HepG2 (cell line): ENCODE measurements around the gene GADD45B. TPM values are rescaled to one million over a fixed set of nuclear protein-coding genes. Genes with fewer than 3 reads are reported as not detected.

ENCODE experiments used
- AKNA ChIP-seq: sonication (generic); formaldehyde crosslinking; IDR thresholded peaks from 2 replicates; pipeline ENCODE4 v1.4.0; 2020; ENCODE audit warnings: missing genetic modification reagents, borderline replicate concordance
- KLF6 ChIP-seq: IDR thresholded peaks from 2 replicates; pipeline ENCODE4 v1.8.0; 2016; ENCODE audit warnings: missing biosample characterization, missing genetic modification reagents
- MAF1 ChIP-seq: sonication (generic); formaldehyde crosslinking; IDR thresholded peaks from 2 replicates; pipeline ENCODE4 v1.5.0; 2020; ENCODE audit warnings: missing genetic modification reagents, borderline replicate concordance
- RNF219 ChIP-seq: sonication (generic); formaldehyde crosslinking; IDR thresholded peaks from 2 replicates; pipeline ENCODE4 v1.5.0; 2020; ENCODE audit warnings: mild to moderate bottlenecking, missing genetic modification reagents
- SALL2 ChIP-seq: sonication (generic); formaldehyde crosslinking; IDR thresholded peaks from 2 replicates; pipeline ENCODE4 v1.8.1; 2023; ENCODE audit warnings: mild to moderate bottlenecking, missing genetic modification reagents, inconsistent platforms
- SOX13 ChIP-seq, 3 experiments: fragments of 450-650 bp in 1 of 3; sonication (generic) in 1 of 3; formaldehyde crosslinking in 1 of 3; IDR thresholded peaks in 2 of 3; conservative IDR thresholded peaks in 1 of 3; 2 replicates each; pipeline versions ENCODE4 v1.5.0 to v1.6.1; 2016 to 2020; ENCODE audit warnings: antibody characterized with exemption in 1 of 3, mild to moderate bottlenecking in 1 of 3, missing compliant biosample characterization in 1 of 3, missing genetic modification reagents in 1 of 3, moderate library complexity in 1 of 3
- TP53 ChIP-seq: sonication (generic); formaldehyde crosslinking; conservative IDR thresholded peaks from 2 replicates; pipeline ENCODE4 v1.4.0; 2020; ENCODE audit warnings: missing genetic modification reagents
- ZFP62 ChIP-seq: sonication (generic); formaldehyde crosslinking; IDR thresholded peaks from 2 replicates; pipeline ENCODE4 v1.4.0; 2020; ENCODE audit warnings: missing genetic modification reagents
- ZHX2 ChIP-seq, 2 experiments: sonication (generic) in 1 of 2; formaldehyde crosslinking in 1 of 2; IDR thresholded peaks; 2 replicates each; pipeline versions ENCODE4 v1.6.1 to v1.9.0; 2014 to 2022; ENCODE audit warnings: antibody characterized with exemption in 1 of 2, borderline replicate concordance in 1 of 2, inconsistent platforms in 1 of 2, low read depth in 1 of 2, missing genetic modification reagents in 1 of 2
- ZNF770 ChIP-seq: sonication (generic); formaldehyde crosslinking; IDR thresholded peaks from 2 replicates; pipeline ENCODE4 v1.5.0; 2020; ENCODE audit warnings: mild to moderate bottlenecking, missing genetic modification reagents
- polyA plus RNA-seq, 8 experiments: library from polyadenylated mRNA; depleted of rRNA in 3 of 8; stranded (reverse) in 7 of 8; unstranded in 1 of 8; fragments of >200 nt; fragmentation: Illumina TruSeq in 4 of 8; extraction: Trizol in 4 of 8; gene quantifications; 2 replicates each; pipeline versions ENCODE4 v1.2.1 to v1.2.3, GENCODE V29; 2011 to 2016; ENCODE audit warnings: low read depth in 4 of 8, missing spikeins in 1 of 8, mixed read lengths in 1 of 8; ENCODE audit not compliant: insufficient read depth in 1 of 8
- total RNA-seq, 5 experiments: library from RNA; depleted of rRNA; stranded (reverse); fragments of >200 nt; fragmentation: Illumina TruSeq; extraction: Trizol; gene quantifications; 2 replicates each; pipeline ENCODE4 v1.2.3, GENCODE V29; 2016; ENCODE audit warnings: low read depth in 1 of 5

Gene GADD45B
- total and polyA plus RNA-seq, 2 of the 13 experiments (the other 11 are each of a cell fraction or from before 2014, with no cell fraction given), result 4.6 to 34.1 TPM

- TF ChIP-seq SALL2, result no peak; the same call in none of the 2 replicates
- TF ChIP-seq ZHX2 (IDR thresholded peaks at IDR 0.05; ENCODE audit: low read depth), result 0 out of 2 replicates have a peak, but pooled peaks have one; percentile 27
- TF ChIP-seq ZHX2 (CRISPR knock-in tag; IDR thresholded peaks at IDR 0.05; ENCODE audit: borderline replicate concordance), result 0 out of 2 replicates have a peak, but pooled peaks have one; percentile 49
- peak; percentile 45; the same call in 1 of the 2 replicates for TF ChIP-seq TP53 (CRISPR knock-in tag)
- TF ChIP-seq KLF6 (CRISPR knock-in tag), result peak; percentile 87; the same call in 1 of the 2 replicates
- no peak for TF ChIP-seq AKNA (CRISPR knock-in tag)
- no peak for TF ChIP-seq ZFP62 (CRISPR knock-in tag)
- TF ChIP-seq RNF219, result peak; percentile 75; the same call in 1 of the 2 replicates
- peak; percentile 76; the same call in 1 of the 2 replicates for TF ChIP-seq ZNF770
- no peak for TF ChIP-seq MAF1
- TF ChIP-seq SOX13 (IDR thresholded peaks at IDR 0.05), result no peak; the same call in none of the 2 replicates
- peak in 1 of 2 experiments; percentile 61; a peak in 1 of 4 replicates for TF ChIP-seq SOX13 (CRISPR knock-in tag; conservative IDR thresholded peaks at IDR 0.05 in 1 of 2, IDR thresholded peaks at IDR 0.05 in 1 of 2)
Observed at GRCh38 chr19:2462635-2463421, 13.1 kb upstream of the GADD45B start (continued).
